Trophoblast cell (in vitro differentiated cells and primary cell): ENCODE results near the gene CDK5R1.

Experiments used
- DNase-seq, 2 donors: peaks; one replicate each; pipeline ENCODE4 v3.0.0-alpha.2; 2016
- H2AFZ ChIP-seq: 2 replicates; pipeline ENCODE4 v1.6.1; 2013; ENCODE audit warnings: low read length, moderate library complexity, mild to moderate bottlenecking; ENCODE audit not compliant: insufficient read depth, poor library complexity
- H2AK5ac ChIP-seq: 2 replicates; pipeline ENCODE4 v1.6.1; 2013; ENCODE audit warnings: mild to moderate bottlenecking, low read length
- H2BK120ac ChIP-seq: 2 replicates; pipeline ENCODE4 v1.6.1; 2013; ENCODE audit warnings: low read length, mild to moderate bottlenecking, moderate library complexity; ENCODE audit not compliant: insufficient read depth, poor library complexity
- H2BK12ac ChIP-seq: 2 replicates; pipeline ENCODE4 v1.6.1; 2013; ENCODE audit warnings: mild to moderate bottlenecking, low read length, moderate library complexity
- H2BK5ac ChIP-seq: 2 replicates; pipeline ENCODE4 v1.6.1; 2013; ENCODE audit warnings: low read length, low read depth, moderate library complexity, mild to moderate bottlenecking; ENCODE audit not compliant: poor library complexity
- H3K14ac ChIP-seq: 2 replicates; pipeline ENCODE4 v1.6.1; 2013; ENCODE audit warnings: mild to moderate bottlenecking, low read length
- H3K18ac ChIP-seq: 2 replicates; pipeline ENCODE4 v1.6.1; 2013; ENCODE audit warnings: mild to moderate bottlenecking, low read length
- H3K23ac ChIP-seq: 2 replicates; pipeline ENCODE4 v1.6.1; 2013; ENCODE audit warnings: low read length
- H3K27ac ChIP-seq: 2 replicates; pipeline ENCODE4 v1.5.1; 2013; ENCODE audit warnings: low read depth, mild to moderate bottlenecking, inconsistent platforms, low read length, moderate library complexity
- H3K27me3 ChIP-seq: 2 replicates; pipeline ENCODE4 v1.6.1; 2013; ENCODE audit warnings: inconsistent platforms, mild to moderate bottlenecking, low read length, moderate library complexity; ENCODE audit not compliant: insufficient read depth
- H3K36me3 ChIP-seq, 2 experiments: 1 replicate in 1 of 2; 2 replicates in 1 of 2; pipeline ENCODE4 v1.6.1; 2013; ENCODE audit warnings: low read length in 2 of 2, mild to moderate bottlenecking in 2 of 2, moderate library complexity in 1 of 2; ENCODE audit not compliant: insufficient read depth in 2 of 2, control insufficient read depth in 1 of 2
- H3K4ac ChIP-seq: 2 replicates; pipeline ENCODE4 v1.6.1; 2013; ENCODE audit warnings: low read depth, mild to moderate bottlenecking, low read length, moderate library complexity
- H3K4me1 ChIP-seq, 2 experiments: 1 replicate in 1 of 2; 2 replicates in 1 of 2; pipeline ENCODE4 v1.6.1; 2013; ENCODE audit warnings: low read length in 2 of 2, mild to moderate bottlenecking in 2 of 2, moderate library complexity in 1 of 2; ENCODE audit not compliant: insufficient read depth in 2 of 2, control insufficient read depth in 1 of 2
- H3K4me2 ChIP-seq: 2 replicates; pipeline ENCODE4 v1.6.1; 2013; ENCODE audit warnings: inconsistent platforms, mild to moderate bottlenecking, low read length, moderate library complexity
- H3K4me3 ChIP-seq: 2 replicates; pipeline ENCODE4 v1.5.1; 2013; ENCODE audit warnings: mild to moderate bottlenecking, low read depth, low read length, inconsistent platforms
- H3K79me1 ChIP-seq: one replicate; pipeline ENCODE4 v1.6.1; 2013; ENCODE audit warnings: low read length
- H3K79me2 ChIP-seq: 2 replicates; pipeline ENCODE4 v1.6.1; 2013; ENCODE audit warnings: low read length, mild to moderate bottlenecking; ENCODE audit not compliant: control insufficient read depth, insufficient read depth, poor library complexity
- H3K9ac ChIP-seq: 2 replicates; pipeline ENCODE4 v1.6.1; 2013; ENCODE audit warnings: mild to moderate bottlenecking, low read length
- H3K9me3 ChIP-seq: 2 replicates; pipeline ENCODE4 v1.6.1; 2013; ENCODE audit warnings: low read depth, mild to moderate bottlenecking, control low read depth, inconsistent platforms, low read length; ENCODE audit not compliant: insufficient read depth
- H4K12ac ChIP-seq: 2 replicates; pipeline ENCODE4 v1.6.1; 2013; ENCODE audit warnings: low read depth, mild to moderate bottlenecking, low read length, moderate library complexity
- H4K8ac ChIP-seq: 2 replicates; pipeline ENCODE4 v1.6.1; 2013; ENCODE audit warnings: low read depth, mild to moderate bottlenecking, low read length, moderate library complexity
- H4K91ac ChIP-seq: one replicate; pipeline ENCODE4 v1.6.1; 2013; ENCODE audit warnings: low read depth, mild to moderate bottlenecking, low read length, moderate library complexity
- WGBS: extraction: QIAGEN DNeasy Blood & Tissue Kit; methylation state at CpG from one replicate; pipeline ENCODE4 v1.1.7; 2013; ENCODE audit warnings: missing lambda C conversion rate; ENCODE audit not compliant: insufficient read length, insufficient coverage; ENCODE audit errors: extremely low coverage; 5-methylcytosine and 5-hydroxymethylcytosine counted together

The CDK5R1 gene

GRCh38 chr17:32452281-32452680 lies 34.5 kb upstream of the CDK5R1 start:
- Histone ChIP-seq H3K18ac (no peak overlapping the region), H3K9me3 (no peaks in the 10 kb centered on the region), H3K4me3 (no peak overlapping the region), H2BK5ac (no peak overlapping the region), H3K14ac (no peak overlapping the region), H4K91ac (no peak overlapping the region), H4K8ac (no peak overlapping the region), H3K4ac (no peak overlapping the region), H3K27me3 (no peaks in the 10 kb centered on the region), H3K23ac (no peak overlapping the region), H3K79me1 (no peaks in the 10 kb centered on the region), H2BK12ac (no peak overlapping the region), H2AK5ac (no peak overlapping the region), H3K79me2 (no peaks in the 10 kb centered on the region), H2AFZ (no peak overlapping the region), H2BK120ac (no peak overlapping the region), H3K4me2 (no peak overlapping the region), H3K27ac (no peak overlapping the region), H3K36me3 (peaks cover 31 to 33% of the 10 kb centered on the region in 2 experiments), H3K9ac (no peak overlapping the region), H3K4me1 (no peaks in the 10 kb centered on the region), H4K12ac (no peak overlapping the region)
- no peak for DNase-seq
- no CpG with 5 or more reads among the region's 1 CpG for WGBS

- Histone ChIP-seq H3K4me1 (no peaks in the 10 kb centered on the region), H4K12ac (no peak overlapping the region), H3K4me2 (no peak overlapping the region), H2AK5ac (no peak overlapping the region), H3K14ac (no peak overlapping the region), H3K9me3 (no peaks in the 10 kb centered on the region), H3K27me3 (no peaks in the 10 kb centered on the region), H2BK5ac (no peak overlapping the region), H2AFZ (no peak overlapping the region), H3K4me3 (no peak overlapping the region), H4K91ac (no peak overlapping the region), H3K4ac (no peak overlapping the region), H3K79me1 (no peaks in the 10 kb centered on the region), H3K18ac (no peak overlapping the region), H3K79me2 (no peaks in the 10 kb centered on the region), H3K36me3 (peaks cover 28 to 35% of the 10 kb centered on the region in 2 experiments), H2BK120ac (no peak overlapping the region), H3K27ac (no peak overlapping the region), H4K8ac (no peak overlapping the region), H2BK12ac (no peak overlapping the region), H3K23ac (no peak overlapping the region), H3K9ac (no peak overlapping the region)
- WGBS, result no CpG with 5 or more reads among the region's 2 CpGs
- no peak for DNase-seq
Measured at GRCh38 chr17:32453370-32453769, 33.4 kb upstream of the CDK5R1 start.

- Histone ChIP-seq H3K79me1 (no peaks in the 10 kb centered on the region), H3K4me3 (no peak overlapping the region), H3K14ac (no peak overlapping the region), H3K4me2 (no peak overlapping the region), H3K9me3 (no peaks in the 10 kb centered on the region), H4K91ac (no peak overlapping the region), H3K4ac (no peak overlapping the region), H3K79me2 (no peaks in the 10 kb centered on the region), H4K12ac (no peak overlapping the region), H2BK120ac (no peak overlapping the region), H2AFZ (no peak overlapping the region), H4K8ac (no peak overlapping the region), H3K27me3 (no peaks in the 10 kb centered on the region), H3K18ac (no peak overlapping the region), H3K4me1 (no peaks in the 10 kb centered on the region), H3K9ac (no peak overlapping the region), H2AK5ac (no peak overlapping the region), H3K36me3 (peaks cover 28 to 46% of the 10 kb centered on the region in 2 experiments), H3K27ac (no peak overlapping the region), H2BK12ac (no peak overlapping the region), H3K23ac (no peak overlapping the region), H2BK5ac (no peak overlapping the region)
- DNase-seq, result no peak
Measured at GRCh38 chr17:32458371-32458770, 28.4 kb upstream of the CDK5R1 start.

GRCh38 chr17:32460054-32460453 lies 26.7 kb upstream of the CDK5R1 start:
- Histone ChIP-seq H3K9me3 (no peaks in the 10 kb centered on the region), H2BK120ac (no peak overlapping the region), H3K18ac (no peak overlapping the region), H3K27ac (no peak overlapping the region), H2BK5ac (no peak overlapping the region), H4K8ac (no peak overlapping the region), H3K4ac (no peak overlapping the region), H2AK5ac (no peak overlapping the region), H3K4me1 (no peaks in the 10 kb centered on the region), H3K4me3 (no peak overlapping the region), H3K14ac (no peak overlapping the region), H3K79me1 (no peaks in the 10 kb centered on the region), H2BK12ac (no peak overlapping the region), H3K9ac (no peak overlapping the region), H3K4me2 (no peak overlapping the region), H3K36me3 (peaks cover 29 to 45% of the 10 kb centered on the region in 2 experiments), H3K27me3 (no peaks in the 10 kb centered on the region), H3K23ac (no peak overlapping the region), H2AFZ (no peak overlapping the region), H4K12ac (no peak overlapping the region), H4K91ac (no peak overlapping the region), H3K79me2 (no peaks in the 10 kb centered on the region)
- no CpG with 5 or more reads among the region's 4 CpGs for WGBS
- no peak for DNase-seq
